GM19324 (cell line): ENCODE measurements around the gene DNAI2.

Source experiments
- ATAC-seq: cut with Tn5 transposase; IDR thresholded peaks from one replicate; pipeline ENCODE4 v1.9.1; 2021; ENCODE audit warnings: mild to moderate bottlenecking, moderate library complexity; ENCODE audit not compliant: unreplicated experiment, low FRiP score

Gene DNAI2

GRCh38 chr17:74334393-74335039 is 60.5 kb downstream of the DNAI2 start:
- no peak for ATAC-seq

GRCh38 chr17:74335529-74336062 is 61.6 kb downstream of the DNAI2 start:
- ATAC-seq: no peak

- no peak for ATAC-seq
Measured at GRCh38 chr17:74336307-74336706, 62.3 kb downstream of the DNAI2 start.

GRCh38 chr17:74337834-74338500 is 63.9 kb downstream of the DNAI2 start:
- ATAC-seq: no peak

- ATAC-seq: no peak
Measured at GRCh38 chr17:74339537-74340195, 65.6 kb downstream of the DNAI2 start.

GRCh38 chr17:74340470-74341023 is 66.5 kb downstream of the DNAI2 start:
- no peak for ATAC-seq

- no peak for ATAC-seq
Measured at GRCh38 chr17:74342224-74342623, 68.2 kb downstream of the DNAI2 start.

- no peak for ATAC-seq
Measured at GRCh38 chr17:74343121-74343520, 69.1 kb downstream of the DNAI2 start.

GRCh38 chr17:74343526-74344284 is 69.7 kb downstream of the DNAI2 start:
- ATAC-seq: no peak

- ATAC-seq: no peak
Measured at GRCh38 chr17:74344658-74345057, 70.6 kb downstream of the DNAI2 start.

- ATAC-seq: no peak
Measured at GRCh38 chr17:74345433-74346241, 71.6 kb downstream of the DNAI2 start.

- no peak for ATAC-seq
Measured at GRCh38 chr17:74347646-74348045, 73.6 kb downstream of the DNAI2 start.

- ATAC-seq: no peak
Measured at GRCh38 chr17:74349120-74349519, 75.1 kb downstream of the DNAI2 start.

GRCh38 chr17:74350486-74350885 is 76.5 kb downstream of the DNAI2 start:
- no peak for ATAC-seq

GRCh38 chr17:74351552-74352210 is 77.6 kb downstream of the DNAI2 start:
- ATAC-seq: no peak

- ATAC-seq: no peak
Measured at GRCh38 chr17:74353446-74354060, 79.5 kb downstream of the DNAI2 start.

GRCh38 chr17:74354123-74354522 is 80.1 kb downstream of the DNAI2 start:
- ATAC-seq: no peak

- ATAC-seq: no peak
Measured at GRCh38 chr17:74354561-74354960, 80.5 kb downstream of the DNAI2 start.

- ATAC-seq: no peak
Measured at GRCh38 chr17:74355065-74355464, 81.0 kb downstream of the DNAI2 start.
